GM12873 (cell line): ENCODE data around the gene ATP6V0D1.

ENCODE experiments used
- TF ChIP-seq, protein P1 (sequence below): IDR thresholded peaks from 2 replicates; pipeline ENCODE4 v1.5.1; 2012; ENCODE audit warnings: low read depth, mild to moderate bottlenecking, moderate library complexity, low read length, control low read depth; ENCODE audit not compliant: insufficient read depth; ENCODE audit errors: missing control alignments

The ATP6V0D1 gene

GRCh38 chr16:67406111-67406971, 74.6 kb downstream of the ATP6V0D1 start:
- TF ChIP-seq, protein P1, sequence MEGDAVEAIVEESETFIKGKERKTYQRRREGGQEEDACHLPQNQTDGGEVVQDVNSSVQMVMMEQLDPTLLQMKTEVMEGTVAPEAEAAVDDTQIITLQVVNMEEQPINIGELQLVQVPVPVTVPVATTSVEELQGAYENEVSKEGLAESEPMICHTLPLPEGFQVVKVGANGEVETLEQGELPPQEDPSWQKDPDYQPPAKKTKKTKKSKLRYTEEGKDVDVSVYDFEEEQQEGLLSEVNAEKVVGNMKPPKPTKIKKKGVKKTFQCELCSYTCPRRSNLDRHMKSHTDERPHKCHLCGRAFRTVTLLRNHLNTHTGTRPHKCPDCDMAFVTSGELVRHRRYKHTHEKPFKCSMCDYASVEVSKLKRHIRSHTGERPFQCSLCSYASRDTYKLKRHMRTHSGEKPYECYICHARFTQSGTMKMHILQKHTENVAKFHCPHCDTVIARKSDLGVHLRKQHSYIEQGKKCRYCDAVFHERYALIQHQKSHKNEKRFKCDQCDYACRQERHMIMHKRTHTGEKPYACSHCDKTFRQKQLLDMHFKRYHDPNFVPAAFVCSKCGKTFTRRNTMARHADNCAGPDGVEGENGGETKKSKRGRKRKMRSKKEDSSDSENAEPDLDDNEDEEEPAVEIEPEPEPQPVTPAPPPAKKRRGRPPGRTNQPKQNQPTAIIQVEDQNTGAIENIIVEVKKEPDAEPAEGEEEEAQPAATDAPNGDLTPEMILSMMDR, result no peak

DNA sequence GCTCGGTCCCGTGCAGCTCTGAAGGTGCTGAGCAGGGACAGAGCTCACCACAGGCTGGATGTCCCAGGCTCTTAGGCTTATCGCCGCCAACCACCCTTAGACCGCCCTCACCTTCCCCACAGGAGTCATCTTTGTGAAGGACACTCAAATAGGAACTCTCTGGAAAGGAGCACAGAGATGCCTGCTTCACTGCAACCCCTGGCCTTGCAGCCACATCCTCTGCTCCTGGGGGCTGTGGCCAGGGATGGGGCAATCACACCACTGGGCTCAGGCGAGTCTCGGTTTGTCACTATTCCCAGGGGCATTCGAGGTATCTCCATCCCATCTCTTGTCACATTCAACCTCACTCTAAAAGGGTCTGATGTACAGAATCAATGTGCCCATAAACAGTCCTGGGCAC, 75.6 kb downstream of the ATP6V0D1 start:
- TF ChIP-seq, protein P1, result no peak

GRCh38 chr16:67404740-67405226, 76.2 kb downstream of the ATP6V0D1 start:
- TF ChIP-seq, protein P1, result no peak

DNA sequence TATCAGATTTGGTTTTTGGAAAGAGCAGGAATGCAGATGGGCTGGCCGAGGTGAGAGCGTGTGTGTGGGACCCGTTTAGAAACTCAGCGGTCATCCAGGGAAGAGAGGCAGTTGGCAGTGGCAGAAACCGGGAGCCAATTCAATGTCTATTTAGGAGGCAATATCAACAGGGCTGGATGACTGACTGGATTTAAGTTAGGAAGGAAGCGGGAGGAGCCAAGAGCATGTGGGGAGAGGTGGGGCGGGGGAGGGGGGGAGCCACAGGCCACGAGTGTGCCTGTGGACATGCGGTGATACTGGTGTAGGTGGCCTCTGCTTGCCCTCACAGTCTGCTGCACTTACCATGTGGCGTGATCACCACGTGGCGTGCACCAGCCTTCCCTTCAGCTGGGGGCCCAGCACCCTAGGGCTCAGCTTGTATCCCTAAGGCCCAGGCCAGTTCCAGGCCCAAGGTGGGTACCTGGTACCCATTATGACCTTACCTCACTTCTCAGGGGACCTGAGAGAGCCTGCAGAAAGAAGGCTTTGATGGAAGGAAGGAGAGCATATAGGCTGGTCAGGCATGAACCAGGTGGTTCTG, 76.9 kb downstream of the ATP6V0D1 start:
- TF ChIP-seq, protein P1, result no peak

GRCh38 chr16:67400901-67401300, 80.1 kb downstream of the ATP6V0D1 start:
- TF ChIP-seq, protein P1, result no peak

DNA sequence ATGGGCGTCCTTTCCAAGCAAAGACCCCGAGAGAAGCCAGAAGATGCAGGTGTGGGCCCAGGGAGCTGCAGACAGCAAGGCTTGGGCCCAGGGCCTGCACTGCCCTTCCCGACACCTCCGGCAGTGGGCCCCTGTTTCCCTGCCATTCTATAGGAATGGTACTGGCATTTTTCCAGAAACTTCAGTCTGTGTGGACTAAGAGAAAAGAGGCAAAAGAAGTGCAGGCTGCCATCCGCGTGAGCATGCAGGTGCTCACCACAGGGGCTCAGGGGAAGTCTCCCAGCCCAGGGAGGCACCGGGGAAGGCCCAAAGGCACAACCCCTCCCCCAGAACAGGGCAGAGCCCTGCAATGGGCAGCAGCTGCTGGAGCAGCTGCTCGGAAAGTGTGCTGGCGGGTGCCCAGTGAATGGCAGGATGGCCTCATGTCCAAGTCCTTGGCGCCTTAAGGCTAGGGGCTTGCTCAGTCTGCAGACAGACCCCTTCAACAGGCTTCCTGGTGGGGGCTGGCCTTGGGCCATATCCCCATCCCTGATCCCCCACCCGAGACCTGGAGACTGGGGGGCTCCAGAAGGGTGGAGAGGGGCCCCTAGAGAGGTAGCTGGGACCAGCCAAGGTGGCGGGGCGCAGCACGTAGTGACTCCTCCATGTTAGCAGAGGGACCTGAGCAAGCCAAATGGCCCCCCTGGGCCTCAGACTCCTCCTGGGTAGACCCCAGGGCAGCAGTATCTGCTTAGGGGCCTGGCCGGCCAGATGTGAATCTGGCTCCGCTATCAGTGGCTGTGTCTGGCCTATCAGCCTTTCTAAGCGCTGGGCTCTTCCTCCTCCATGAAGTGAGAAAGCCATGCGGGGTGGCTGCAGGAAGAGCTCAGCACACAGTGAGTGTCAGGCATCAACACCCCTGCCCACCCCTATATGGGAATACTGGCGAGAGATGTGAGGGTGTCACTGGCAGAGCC, 80.9 kb downstream of the ATP6V0D1 start:
- TF ChIP-seq, protein P1, result no peak
